DND-41 (cell line): ENCODE data around the gene CASQ2.

Experiments used
- ATAC-seq: fragments of 200-7000 bp; cut with Tn5 transposase; 3 replicates; pipeline ENCODE4 v1.9.1; 2021; ENCODE audit warnings: low read depth; ENCODE audit not compliant: insufficient read depth
- DNase-seq: peaks from one replicate; pipeline ENCODE4 v3.0.0-alpha.2; 2020
- H2AFZ ChIP-seq: 2 replicates; pipeline ENCODE4 v1.6.0; 2012; ENCODE audit warnings: low read depth, low read length
- H3K27ac ChIP-seq: 2 replicates; pipeline ENCODE4 v1.5.1; 2012; ENCODE audit warnings: low read length, inconsistent platforms
- H3K27me3 ChIP-seq: fragments of 200-600 bp; sonication (generic); 2 replicates; pipeline ENCODE4 v1.6.0; 2012; ENCODE audit warnings: low read length, mild to moderate bottlenecking, inconsistent platforms; ENCODE audit not compliant: insufficient read depth, poor library complexity
- H3K36me3 ChIP-seq: 2 replicates; pipeline ENCODE4 v1.5.1; 2012; ENCODE audit warnings: low read length, inconsistent platforms; ENCODE audit not compliant: insufficient read depth
- H3K4me1 ChIP-seq: 2 replicates; pipeline ENCODE4 v1.5.1; 2012; ENCODE audit warnings: mild to moderate bottlenecking, low read length; ENCODE audit not compliant: insufficient read depth
- H3K4me2 ChIP-seq: 2 replicates; pipeline ENCODE4 v1.6.0; 2012; ENCODE audit warnings: mild to moderate bottlenecking, moderate library complexity, low read length, inconsistent platforms; ENCODE audit not compliant: insufficient read depth
- H3K4me3 ChIP-seq, 2 experiments: fragments of 200-600 bp in 1 of 2; shearing (Covaris generic) in 1 of 2; 2 replicates each; pipeline ENCODE4 v1.5.1; 2012 to 2016; ENCODE audit warnings: inconsistent platforms in 2 of 2, low read length in 2 of 2, mild to moderate bottlenecking in 2 of 2, low read depth in 1 of 2, moderate library complexity in 1 of 2
- H3K79me2 ChIP-seq: 2 replicates; pipeline ENCODE4 v1.6.0; 2012; ENCODE audit warnings: low read length, inconsistent platforms; ENCODE audit not compliant: insufficient read depth
- H3K9ac ChIP-seq: 2 replicates; pipeline ENCODE4 v1.6.0; 2012; ENCODE audit warnings: low read depth, mild to moderate bottlenecking, inconsistent platforms, low read length, moderate library complexity
- H3K9me3 ChIP-seq: 2 replicates; pipeline ENCODE4 v1.5.1; 2012; ENCODE audit warnings: low read length, moderate library complexity, mild to moderate bottlenecking, inconsistent platforms; ENCODE audit not compliant: insufficient read depth, severe bottlenecking
- H4K20me1 ChIP-seq: 2 replicates; pipeline ENCODE4 v1.6.0; 2012; ENCODE audit warnings: low read length; ENCODE audit not compliant: insufficient read depth
- CTCF ChIP-seq: IDR thresholded peaks from 2 replicates; pipeline ENCODE4 v1.5.1; 2012; ENCODE audit warnings: borderline replicate concordance, low read length, moderate library complexity, mild to moderate bottlenecking; ENCODE audit not compliant: poor library complexity, severe bottlenecking; ENCODE audit errors: extremely low read depth
- EZH2 ChIP-seq: IDR thresholded peaks from 3 replicates; pipeline ENCODE4 v1.6.1; 2012; ENCODE audit warnings: borderline replicate concordance, low read depth, mild to moderate bottlenecking, moderate library complexity, low read length, inconsistent platforms; ENCODE audit not compliant: severe bottlenecking

The CASQ2 gene

GRCh38 chr1:115813727-115814126 lies 45.2 kb upstream of the CASQ2 start:
- no peak overlapping the region for H3K4me2 ChIP-seq
- no peak for ATAC-seq
- no peaks in the 10 kb centered on the region for H4K20me1 ChIP-seq

GRCh38 chr1:115811140-115811828 lies 42.8 kb upstream of the CASQ2 start:
- no peak for DNase-seq
- Histone ChIP-seq H3K4me2 (no peak overlapping the region), H2AFZ (no peak overlapping the region), H3K9ac (no peak overlapping the region), H3K4me1 (no peaks in the 10 kb centered on the region), H3K79me2 (no peaks in the 10 kb centered on the region), H3K9me3 (no peaks in the 10 kb centered on the region), H3K27ac (no peak overlapping the region), H3K36me3 (no peaks in the 10 kb centered on the region), H3K4me3 (no peak overlapping the region), H3K27me3 (no peaks in the 10 kb centered on the region), H4K20me1 (no peaks in the 10 kb centered on the region)
- no peak for ATAC-seq
- TF ChIP-seq CTCF (no peak), EZH2 (no peak)

More at GRCh38 chr1:115813727-115814126, 45.2 kb upstream of the CASQ2 start:
- Histone ChIP-seq H3K4me3 (no peak overlapping the region), H3K27me3 (no peaks in the 10 kb centered on the region), H3K36me3 (no peaks in the 10 kb centered on the region), H3K9me3 (no peaks in the 10 kb centered on the region), H2AFZ (no peak overlapping the region), H3K79me2 (no peaks in the 10 kb centered on the region), H3K9ac (no peak overlapping the region), H3K27ac (no peak overlapping the region), H3K4me1 (no peaks in the 10 kb centered on the region)
- no peak for DNase-seq
- no peak for TF ChIP-seq CTCF
- no peak for TF ChIP-seq EZH2

- H2AFZ ChIP-seq: no peak overlapping the region
- H3K4me3 ChIP-seq: no peak overlapping the region
- no peak overlapping the region for H3K4me2 ChIP-seq
- H3K4me1 ChIP-seq: no peaks in the 10 kb centered on the region
- H3K27me3 ChIP-seq: no peaks in the 10 kb centered on the region
- DNase-seq: no peak
- TF ChIP-seq CTCF (no peak), EZH2 (no peak)
- no peaks in the 10 kb centered on the region for H3K79me2 ChIP-seq
- no peaks in the 10 kb centered on the region for H4K20me1 ChIP-seq
- H3K36me3 ChIP-seq: no peaks in the 10 kb centered on the region
- no peak overlapping the region for H3K9ac ChIP-seq
- no peak overlapping the region for H3K27ac ChIP-seq
- no peaks in the 10 kb centered on the region for H3K9me3 ChIP-seq
- ATAC-seq: no peak
Measured at GRCh38 chr1:115810609-115811008, 42.1 kb upstream of the CASQ2 start.

- no peak overlapping the region for H2AFZ ChIP-seq
- no peaks in the 10 kb centered on the region for H4K20me1 ChIP-seq
- DNase-seq (no peak), ATAC-seq (no peak)
- H3K27me3 ChIP-seq: no peaks in the 10 kb centered on the region
- TF ChIP-seq CTCF (no peak), EZH2 (no peak)
- H3K79me2 ChIP-seq: no peaks in the 10 kb centered on the region
- H3K9me3 ChIP-seq: no peaks in the 10 kb centered on the region
- no peak overlapping the region for H3K9ac ChIP-seq
- no peaks in the 10 kb centered on the region for H3K4me1 ChIP-seq
- no peaks in the 10 kb centered on the region for H3K36me3 ChIP-seq
- no peak overlapping the region for H3K4me3 ChIP-seq
- H3K27ac ChIP-seq: no peak overlapping the region
- no peak overlapping the region for H3K4me2 ChIP-seq
Measured at GRCh38 chr1:115809847-115810246, 41.3 kb upstream of the CASQ2 start.
